Measurements from ENCODE around the gene PDCD4.

GRCh38 chr10:110836706-110837105 lies 35.0 kb upstream of the PDCD4 start:
- TF ChIP-seq ZNF232 (CRISPR knock-in tag; IDR thresholded peaks at IDR 0.05) (no peak), CTCF (IDR thresholded peaks at IDR 0.05) (no peak), TP53 (CRISPR knock-in tag; IDR thresholded peaks at IDR 0.05) (no peak), NFATC4 (CRISPR knock-in tag; IDR thresholded peaks at IDR 0.05) (no peak), SP1 (CRISPR knock-in tag; conservative IDR thresholded peaks at IDR 0.05) (no peak), CREB1 (CRISPR knock-in tag; IDR thresholded peaks at IDR 0.05) (no peak), USF2 (CRISPR knock-in tag; IDR thresholded peaks at IDR 0.05) (no peak), SMAD3 (CRISPR knock-in tag; IDR thresholded peaks at IDR 0.05; ENCODE audit: borderline replicate concordance) (no peak), CREM (CRISPR knock-in tag; IDR thresholded peaks at IDR 0.05) (no peak), ESRRA (CRISPR knock-in tag; IDR thresholded peaks at IDR 0.05; ENCODE audit: borderline replicate concordance) (no peak)

Data from WTC11 (cell line).